Islet of Langerhans (tissue), 1 donor: Measurements from ENCODE around the gene PSMB8.
"Not testable (repeated sequence)": the region's sequence is repeated elsewhere in the genome, so short reads cannot be mapped to it uniquely, and the experiment has no call there.

Source experiments
- FAIRE-seq: peaks from one replicate; lab custom pipeline; 2011; peaks lifted over from hg19 to GRCh38; lab: Jason Lieb, UNC

Gene PSMB8

DNA sequence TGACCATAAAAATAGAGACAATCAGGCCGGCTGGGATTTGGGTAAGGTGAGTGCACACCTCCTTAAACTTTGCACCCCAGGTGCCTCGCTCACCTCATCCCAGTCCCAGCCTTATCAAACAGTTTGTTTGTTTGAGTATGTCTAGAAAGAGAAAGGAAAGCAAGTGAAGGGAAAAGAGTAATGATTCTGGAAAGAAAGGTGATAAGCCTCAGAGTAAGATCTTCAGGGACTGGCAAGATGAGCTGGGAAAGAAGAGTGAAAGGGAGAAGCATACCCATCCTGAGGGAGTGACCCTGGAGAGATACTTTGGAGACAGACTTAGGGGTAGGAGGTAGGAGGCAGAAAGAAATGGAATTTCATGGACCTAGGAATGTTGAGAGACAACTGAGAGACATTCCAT lies 7.0 kb downstream of the PSMB8 start:
- no peak for FAIRE-seq

DNA sequence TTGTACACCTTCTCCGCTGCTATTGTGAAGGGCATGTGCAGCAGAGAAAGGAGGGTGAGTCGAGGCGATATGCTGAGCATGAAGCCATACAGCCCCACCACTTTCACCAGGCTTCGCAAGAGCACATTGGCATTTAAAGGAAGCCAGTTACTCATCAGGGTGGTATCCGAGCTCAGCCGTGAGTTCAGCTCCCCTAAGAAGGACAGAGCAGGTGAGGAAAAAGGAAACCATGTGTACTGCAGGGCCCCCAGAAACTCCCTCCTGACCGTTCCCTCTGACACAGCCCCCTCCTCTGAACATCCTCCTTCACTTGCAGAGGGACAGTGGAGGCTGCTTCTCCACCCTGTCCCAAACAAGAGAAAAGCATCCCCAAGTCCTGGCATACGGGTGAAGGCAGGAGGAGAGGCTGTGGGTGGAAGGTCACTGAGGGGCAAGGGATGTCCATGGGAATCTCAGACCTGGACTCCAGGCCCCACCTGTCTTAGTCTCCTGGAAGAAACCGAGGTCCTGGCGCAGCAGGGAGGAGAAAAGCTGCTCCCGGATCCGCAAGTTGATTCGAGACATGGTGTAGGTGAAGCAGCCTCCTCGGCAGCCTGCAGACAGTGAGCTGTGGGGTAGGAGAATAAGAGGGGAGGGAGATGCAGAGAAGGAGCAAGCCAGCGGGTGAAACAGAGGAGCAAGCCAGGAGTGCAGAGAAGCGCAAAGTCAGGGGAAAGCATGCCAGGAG lies 8.5 kb downstream of the PSMB8 start:
- FAIRE-seq, result no peak

DNA sequence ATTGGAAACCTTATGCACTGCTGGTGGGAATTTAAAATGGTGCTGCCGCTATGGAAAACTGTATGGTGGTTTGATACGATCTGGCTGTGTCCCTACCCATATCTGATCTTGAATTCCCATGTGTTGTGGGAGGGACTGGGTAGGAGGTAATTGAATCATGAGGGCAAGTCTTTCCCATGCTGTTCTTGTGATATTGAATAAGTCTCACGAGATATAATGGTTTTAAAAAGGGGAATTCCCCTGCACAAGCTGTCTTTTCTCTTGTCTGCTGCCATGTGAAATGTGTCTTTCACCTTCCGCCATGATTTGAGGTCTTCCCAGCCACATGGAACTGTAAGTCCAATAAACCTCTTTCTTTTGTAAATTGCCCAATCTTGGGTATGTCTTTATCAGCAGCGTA lies 10.2 kb downstream of the PSMB8 start:
- FAIRE-seq, result no peak

- no peak for FAIRE-seq
Measured at GRCh38 chr6:32832535-32832934, 11.3 kb downstream of the PSMB8 start.

GRCh38 chr6:32830936-32831335 lies 12.9 kb downstream of the PSMB8 start:
- FAIRE-seq, result no peak

- no peak for FAIRE-seq
Measured at GRCh38 chr6:32830017-32830416, 13.8 kb downstream of the PSMB8 start.

GRCh38 chr6:32829495-32829894 lies 14.4 kb downstream of the PSMB8 start:
- FAIRE-seq, result no peak

DNA sequence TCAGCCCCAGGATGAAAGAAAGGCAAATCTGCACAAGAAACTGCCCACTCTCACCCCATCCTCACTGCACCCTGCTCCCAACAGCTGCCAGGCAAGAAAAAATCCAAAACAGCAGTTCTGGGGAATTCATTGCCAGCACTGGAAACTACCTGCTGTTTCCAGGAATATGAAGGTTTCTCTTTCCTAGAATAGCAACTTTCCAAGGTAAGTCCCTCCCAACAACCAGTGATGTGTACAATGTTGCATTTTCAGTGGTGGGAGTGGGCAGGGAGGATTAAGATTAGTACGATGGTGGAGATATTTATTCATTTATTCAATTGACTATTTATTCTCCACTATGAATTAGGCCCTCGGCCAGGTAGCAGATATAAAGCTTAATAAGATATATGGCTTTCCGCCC lies 16.8 kb downstream of the PSMB8 start:
- no peak for FAIRE-seq

GRCh38 chr6:32825966-32826365 lies 17.9 kb downstream of the PSMB8 start:
- no peak for FAIRE-seq

DNA sequence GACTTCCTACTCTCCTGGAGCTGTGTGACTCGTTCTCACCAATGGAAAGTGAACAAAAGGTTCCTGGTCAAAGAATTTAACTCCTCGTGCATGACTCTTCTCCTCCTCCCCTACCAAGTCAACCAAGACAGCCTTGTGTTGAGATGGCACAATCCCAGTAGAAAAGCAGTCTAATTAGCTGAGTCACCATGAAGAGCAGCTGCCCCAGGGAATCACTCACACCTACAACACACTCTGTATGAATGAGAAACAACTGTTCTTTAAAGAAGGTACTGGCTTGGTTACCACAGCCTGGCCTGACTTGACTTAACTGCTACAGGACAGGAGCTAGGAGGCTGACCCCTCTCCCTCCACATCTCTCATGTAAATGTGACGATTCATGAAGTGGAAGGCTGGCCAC lies 24.1 kb downstream of the PSMB8 start:
- no peak for FAIRE-seq

DNA sequence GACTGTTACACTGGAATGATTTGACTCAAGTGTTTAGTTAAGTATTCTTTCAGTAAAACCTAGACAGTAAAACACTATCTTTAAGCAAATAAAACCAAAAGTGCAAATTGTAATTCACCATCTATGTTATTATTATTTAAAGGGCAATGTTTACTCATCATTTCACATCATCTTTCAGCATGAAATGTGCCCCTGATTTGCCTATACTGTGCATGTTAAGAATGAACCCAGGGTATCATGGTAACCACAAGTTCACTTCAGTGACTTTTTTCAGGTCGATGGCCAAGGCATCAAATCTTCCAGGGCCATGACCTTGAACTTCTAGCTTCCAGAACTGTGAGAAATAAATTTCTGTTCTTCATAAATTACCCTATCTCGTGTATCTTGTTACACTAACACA lies 25.0 kb downstream of the PSMB8 start:
- no peak for FAIRE-seq

DNA sequence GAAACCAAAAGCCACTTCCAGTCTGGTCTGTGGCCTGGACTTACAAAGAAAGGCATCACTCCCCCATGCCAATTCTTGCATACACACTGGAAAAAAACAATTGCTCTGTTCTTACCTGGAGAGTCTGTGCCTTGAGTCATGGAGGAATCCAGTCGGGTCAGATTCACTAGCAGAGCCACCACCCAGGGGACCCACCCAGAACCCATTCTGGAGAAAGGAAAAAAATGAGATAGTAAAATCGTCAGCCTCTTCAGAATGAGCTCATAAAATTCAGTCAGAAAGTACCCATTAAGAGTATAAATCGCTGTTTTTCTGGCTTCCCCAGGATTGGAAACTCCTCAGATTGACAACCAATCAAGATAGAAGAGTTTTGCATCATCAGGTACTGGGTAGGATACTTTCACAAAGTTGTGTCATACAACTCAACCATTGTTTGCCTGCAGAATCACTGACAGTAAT lies 27.1 kb downstream of the PSMB8 start, which contains the start of gene HLA-DOB:
Gene HLA-DOB (minus strand): TSS at position 257 of the 459 bp plus-strand sequence. CDS start 51 bp downstream, at position 206.
- FAIRE-seq, result no peak

DNA sequence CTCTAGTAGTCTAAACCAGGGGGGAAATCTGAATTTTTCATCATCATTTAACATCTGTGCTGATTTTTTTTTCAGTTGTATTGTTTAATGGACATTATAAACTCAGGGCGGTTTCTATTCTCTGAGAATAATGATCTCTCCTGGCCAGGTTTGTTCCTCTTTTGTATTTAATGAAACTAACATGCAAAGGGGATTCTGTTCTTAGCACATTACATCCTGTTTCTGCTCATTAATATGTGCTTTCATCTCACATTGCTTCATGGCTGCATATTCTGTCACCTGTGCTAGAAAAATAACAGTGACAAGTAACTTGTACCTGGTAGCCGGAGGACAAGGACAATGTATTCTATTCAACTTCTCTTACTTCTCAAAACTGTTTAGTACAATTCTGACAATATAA lies 27.9 kb downstream of the PSMB8 start:
- no peak for FAIRE-seq

GRCh38 chr6:32815115-32815514 lies 28.7 kb downstream of the PSMB8 start:
- FAIRE-seq, result no peak

DNA sequence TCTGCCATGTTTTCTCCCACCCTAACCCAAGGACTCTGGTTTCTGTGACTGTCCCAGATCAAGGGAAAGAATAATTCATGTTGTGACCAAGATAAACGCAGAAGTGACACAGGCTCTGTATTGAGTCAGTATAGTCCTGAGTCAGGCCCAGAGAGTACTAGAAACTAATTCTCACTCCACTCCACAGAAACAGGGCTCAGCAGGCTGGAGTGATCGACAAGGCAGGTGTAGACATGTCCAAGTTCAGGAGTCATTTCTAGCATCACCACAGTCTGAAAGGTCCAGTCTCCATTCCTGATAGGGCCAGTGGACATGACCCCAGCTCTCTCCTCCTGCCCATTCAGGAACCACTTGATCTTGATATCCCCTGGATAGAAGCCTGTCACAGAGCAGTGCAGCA lies 29.7 kb downstream of the PSMB8 start:
- no peak for FAIRE-seq

GRCh38 chr6:32809171-32809570 lies 34.7 kb downstream of the PSMB8 start:
- FAIRE-seq, result no peak

- FAIRE-seq, result no peak
Measured at GRCh38 chr6:32807020-32807580, 36.7 kb downstream of the PSMB8 start.

GRCh38 chr6:32805404-32805803 lies 38.4 kb downstream of the PSMB8 start:
- FAIRE-seq, result not testable (repeated sequence)

GRCh38 chr6:32803416-32803815 lies 40.4 kb downstream of the PSMB8 start:
- FAIRE-seq, result no peak

DNA sequence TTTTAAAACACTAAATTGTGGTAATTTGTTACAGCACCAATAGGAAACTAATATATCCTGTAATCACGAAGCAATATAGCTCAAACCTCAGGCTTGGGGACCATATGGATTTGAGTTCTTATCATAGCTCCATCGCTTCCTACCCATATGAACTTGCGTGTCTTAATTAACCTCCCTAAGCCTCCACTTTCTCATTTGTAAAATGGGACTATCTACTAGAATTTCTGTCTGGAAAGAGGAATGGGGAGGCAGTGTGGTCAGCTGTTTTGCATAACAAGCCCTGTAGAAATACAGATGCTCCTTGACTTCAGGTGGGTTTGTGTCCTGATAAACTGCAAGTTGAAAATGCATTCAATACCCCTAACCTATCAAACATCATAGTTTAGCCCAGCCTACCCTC lies 44.1 kb downstream of the PSMB8 start:
- FAIRE-seq, result no peak

GRCh38 chr6:32799168-32799567 lies 44.7 kb downstream of the PSMB8 start:
- FAIRE-seq, result no peak

GRCh38 chr6:32796848-32797776 lies 46.7 kb downstream of the PSMB8 start:
- FAIRE-seq, result peak; percentile 41

DNA sequence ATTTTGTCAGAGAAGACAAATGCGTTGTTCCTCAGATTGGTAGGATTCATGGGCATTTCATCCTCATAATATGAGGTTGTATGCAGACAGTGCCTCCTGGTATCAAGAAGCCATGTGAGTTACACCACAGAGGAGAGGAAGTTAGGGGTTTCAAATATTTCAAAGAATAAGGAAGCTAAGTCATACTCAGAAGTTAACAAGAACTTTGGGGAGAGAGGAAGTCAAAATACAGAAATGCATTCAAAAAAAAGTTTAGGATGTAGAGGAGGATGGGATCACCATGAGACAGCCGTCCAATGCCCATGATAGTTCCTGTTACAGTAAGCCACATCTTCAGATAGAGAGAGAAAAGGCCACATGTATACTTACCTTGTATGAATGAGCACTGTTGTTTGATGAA lies 49.3 kb downstream of the PSMB8 start:
- FAIRE-seq, result no peak
